DOHH2 (cell line): ENCODE measurements around the gene GATA2.

Source experiments
- EZH2phosphoT487 ChIP-seq: fragments of 200-600 bp; sonication (generic); IDR thresholded peaks from 2 replicates; pipeline ENCODE4 v1.6.1; 2017; ENCODE audit warnings: borderline replicate concordance, mild to moderate bottlenecking, antibody characterized with exemption, low read length, moderate library complexity, mixed read lengths
- TF ChIP-seq, protein P1 (sequence below): fragments of 200-600 bp; sonication (generic); IDR thresholded peaks from one replicate; pipeline ENCODE4 v1.5.1; 2014; ENCODE audit warnings: antibody characterized with exemption, mild to moderate bottlenecking, low read depth, low read length; ENCODE audit not compliant: poor library complexity, severe bottlenecking

DNA sequence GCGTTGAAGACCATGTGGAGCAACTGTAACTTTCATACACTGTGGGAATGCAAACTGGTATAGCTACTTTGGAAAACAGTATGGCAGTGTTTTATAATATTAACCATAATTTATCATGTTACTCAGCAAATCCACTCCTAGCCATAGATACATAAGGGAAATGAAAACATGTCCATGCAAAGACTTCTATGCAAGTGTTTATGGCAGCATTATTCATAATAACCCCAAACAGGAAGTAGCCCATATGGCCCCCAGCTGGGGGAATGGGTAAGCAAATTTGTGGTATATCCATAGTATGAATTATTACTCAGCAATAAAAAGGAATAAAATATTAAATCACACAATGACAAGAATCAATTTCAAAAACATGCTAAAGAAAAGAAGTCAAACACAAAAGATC lies 23.0 kb upstream of the GATA2 start:
- TF ChIP-seq, protein P1, sequence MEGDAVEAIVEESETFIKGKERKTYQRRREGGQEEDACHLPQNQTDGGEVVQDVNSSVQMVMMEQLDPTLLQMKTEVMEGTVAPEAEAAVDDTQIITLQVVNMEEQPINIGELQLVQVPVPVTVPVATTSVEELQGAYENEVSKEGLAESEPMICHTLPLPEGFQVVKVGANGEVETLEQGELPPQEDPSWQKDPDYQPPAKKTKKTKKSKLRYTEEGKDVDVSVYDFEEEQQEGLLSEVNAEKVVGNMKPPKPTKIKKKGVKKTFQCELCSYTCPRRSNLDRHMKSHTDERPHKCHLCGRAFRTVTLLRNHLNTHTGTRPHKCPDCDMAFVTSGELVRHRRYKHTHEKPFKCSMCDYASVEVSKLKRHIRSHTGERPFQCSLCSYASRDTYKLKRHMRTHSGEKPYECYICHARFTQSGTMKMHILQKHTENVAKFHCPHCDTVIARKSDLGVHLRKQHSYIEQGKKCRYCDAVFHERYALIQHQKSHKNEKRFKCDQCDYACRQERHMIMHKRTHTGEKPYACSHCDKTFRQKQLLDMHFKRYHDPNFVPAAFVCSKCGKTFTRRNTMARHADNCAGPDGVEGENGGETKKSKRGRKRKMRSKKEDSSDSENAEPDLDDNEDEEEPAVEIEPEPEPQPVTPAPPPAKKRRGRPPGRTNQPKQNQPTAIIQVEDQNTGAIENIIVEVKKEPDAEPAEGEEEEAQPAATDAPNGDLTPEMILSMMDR: no peak
- no peak for TF ChIP-seq EZH2phosphoT487
